ENCODE measurements around the gene ANKRD30A.
"Not testable (repeated sequence)": the region's sequence is repeated elsewhere in the genome, so short reads cannot be mapped to it uniquely, and the experiment has no call there.

ANKRD30A gene

DNA sequence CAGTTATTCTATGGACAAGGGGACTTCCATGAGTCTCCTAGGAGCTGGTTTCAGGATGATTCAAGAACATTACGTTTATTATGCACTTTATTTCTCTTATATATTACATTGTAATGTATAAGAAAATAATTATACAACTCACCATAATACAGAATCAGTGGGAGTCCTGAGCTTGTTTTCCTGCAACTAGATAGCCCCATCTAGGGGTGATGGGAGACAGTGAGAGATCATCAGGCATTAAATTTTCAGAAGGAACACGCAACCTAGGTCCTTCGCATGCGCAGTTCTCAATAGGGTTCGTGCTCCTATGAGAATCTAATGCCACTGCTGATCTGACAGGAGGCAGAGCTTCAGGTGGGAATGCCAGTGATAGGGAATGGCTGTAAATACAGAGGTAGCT, 137.9 kb downstream of the ANKRD30A start:
- DNase-seq = no peak

DNA sequence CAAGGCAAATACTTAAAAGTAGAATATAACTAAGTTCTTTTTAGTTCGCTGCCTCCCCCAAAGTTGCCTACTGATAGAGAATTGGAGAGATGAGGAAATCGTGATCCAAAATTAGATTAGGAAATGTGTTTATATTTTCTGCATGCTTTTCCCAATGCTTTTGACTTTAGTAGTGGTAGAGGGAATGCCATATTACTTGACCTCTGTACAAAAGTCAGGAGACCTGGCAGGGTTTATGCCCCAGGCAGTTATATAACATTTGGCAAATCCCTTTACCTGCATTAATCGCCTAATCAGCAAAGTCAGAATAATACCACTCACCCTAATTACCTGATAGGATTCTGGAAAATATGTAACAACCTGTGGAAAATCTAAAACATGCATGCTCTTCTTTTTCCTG, 142.9 kb downstream of the ANKRD30A start:
- DNase-seq = no peak

GRCh38 chr10:37269554-37270256, 144.3 kb downstream of the ANKRD30A start:
- no peak for DNase-seq

DNA sequence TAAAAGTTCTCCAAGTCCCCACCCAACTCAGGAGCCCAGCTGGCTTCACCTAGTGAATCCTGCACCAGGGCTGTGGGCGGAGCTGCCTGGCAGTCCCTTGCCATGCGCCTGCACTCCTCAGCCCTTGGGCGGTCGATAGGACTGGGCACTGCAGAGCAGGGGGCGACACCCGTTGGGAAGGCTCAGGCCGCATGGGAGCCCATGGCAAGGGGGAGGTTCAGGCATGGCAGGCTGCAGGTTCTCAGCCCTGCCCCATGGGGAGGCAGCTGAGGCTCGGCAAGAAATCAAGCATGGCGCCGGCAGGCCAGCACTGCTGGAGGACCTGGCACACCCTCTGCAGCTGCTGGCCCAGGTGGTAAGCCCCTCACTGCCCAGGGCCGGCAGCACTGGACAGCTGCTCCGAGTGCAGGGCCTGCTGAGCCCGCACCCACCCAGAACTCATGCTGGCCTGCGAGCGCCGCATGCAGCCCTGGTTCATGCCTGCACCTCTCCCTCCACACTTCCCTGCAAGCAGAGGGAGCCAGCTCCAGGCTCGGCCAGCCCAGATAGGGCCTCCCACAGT, 149.9 kb downstream of the ANKRD30A start:
- DNase-seq = no peak

DNA sequence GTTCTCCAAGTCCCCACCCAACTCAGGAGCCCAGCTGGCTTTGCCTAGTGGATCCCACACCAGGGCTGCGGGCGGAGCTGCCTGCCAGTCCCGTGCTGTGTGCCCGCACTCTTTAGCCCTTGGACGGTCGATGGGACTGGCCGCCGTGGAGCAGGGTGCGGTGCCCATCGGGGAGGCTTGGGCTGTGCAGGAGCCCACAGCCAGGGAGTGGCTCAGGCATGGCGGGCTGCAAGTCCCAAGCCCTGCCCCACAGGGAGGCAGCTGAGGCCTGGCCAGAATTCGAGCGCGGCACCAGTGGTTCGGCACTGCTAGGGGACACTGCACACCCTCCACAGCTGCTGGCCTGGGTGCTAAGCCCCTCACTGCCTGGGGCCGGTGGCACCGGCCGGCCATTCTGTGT, 159.7 kb downstream of the ANKRD30A start:
- DNase-seq = no peak

GRCh38 chr10:37289833-37290464, 164.6 kb downstream of the ANKRD30A start:
- no peak for DNase-seq

DNA sequence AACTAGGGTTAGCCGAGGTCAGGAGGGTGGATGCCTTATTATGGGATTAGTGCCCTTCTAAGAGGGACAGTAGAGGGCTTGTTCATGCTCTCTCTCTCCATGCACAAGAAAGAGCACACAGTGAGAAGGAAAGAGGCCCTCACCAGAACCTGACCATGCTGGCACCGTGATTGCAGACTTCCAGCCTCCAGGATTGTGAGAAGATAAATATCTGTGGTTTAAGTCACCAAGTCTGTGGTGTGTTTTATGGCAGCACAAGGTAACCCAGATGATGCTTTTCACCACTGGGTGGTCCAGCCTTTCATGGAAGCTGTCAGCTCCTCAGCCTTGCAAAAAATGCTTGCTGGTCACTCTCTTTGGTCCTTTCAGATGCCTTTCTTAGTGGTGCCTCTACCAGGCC, 175.9 kb downstream of the ANKRD30A start:
- no peak for DNase-seq

DNA sequence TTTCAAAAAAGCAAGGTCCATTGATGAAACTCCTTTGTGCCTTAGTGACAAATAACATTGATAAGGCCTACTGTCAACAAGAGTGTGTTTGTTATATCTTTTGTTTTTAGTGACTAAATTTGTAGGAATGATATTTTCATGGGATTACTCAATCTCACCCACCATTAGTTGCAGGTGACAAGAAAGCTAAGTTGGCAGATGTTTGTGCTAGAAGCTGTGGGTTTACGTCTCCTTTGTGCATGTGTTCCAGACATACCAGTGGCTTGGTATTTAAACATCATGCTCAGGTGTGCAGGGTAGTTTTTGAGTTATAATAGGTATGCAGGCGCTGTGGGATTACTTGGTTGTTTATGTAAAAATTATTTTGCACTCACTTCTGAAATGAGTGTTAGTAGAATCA, 178.6 kb downstream of the ANKRD30A start:
- no peak for DNase-seq

DNA sequence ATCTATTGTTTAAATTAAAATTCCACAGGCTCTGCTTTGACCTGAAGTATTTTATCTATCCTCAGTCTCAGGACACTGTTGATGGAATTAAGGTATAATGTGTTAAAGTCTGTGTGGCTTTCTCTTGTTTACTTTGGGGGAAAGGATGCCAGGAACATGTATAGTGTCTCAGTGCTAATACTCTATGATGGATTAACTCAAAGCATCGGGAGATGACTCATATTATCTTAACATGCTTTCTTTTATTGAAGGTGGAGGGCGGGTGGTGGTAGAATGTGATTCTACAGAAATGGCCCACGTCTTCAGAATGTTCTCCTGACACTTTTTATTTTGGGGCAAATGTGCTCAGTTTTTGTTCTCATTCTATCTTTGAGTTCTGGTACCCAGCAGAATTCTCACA, 189.0 kb downstream of the ANKRD30A start:
- no peak for DNase-seq

- no peak for DNase-seq
These were observed 189.5 kb downstream of the ANKRD30A start for GRCh38 chr10:37314862-37315261.

- no peak for DNase-seq
These were observed 219.0 kb downstream of the ANKRD30A start for GRCh38 chr10:37344413-37344812.

GRCh38 chr10:37379991-37380390, 254.6 kb downstream of the ANKRD30A start:
- no peak for DNase-seq

DNA sequence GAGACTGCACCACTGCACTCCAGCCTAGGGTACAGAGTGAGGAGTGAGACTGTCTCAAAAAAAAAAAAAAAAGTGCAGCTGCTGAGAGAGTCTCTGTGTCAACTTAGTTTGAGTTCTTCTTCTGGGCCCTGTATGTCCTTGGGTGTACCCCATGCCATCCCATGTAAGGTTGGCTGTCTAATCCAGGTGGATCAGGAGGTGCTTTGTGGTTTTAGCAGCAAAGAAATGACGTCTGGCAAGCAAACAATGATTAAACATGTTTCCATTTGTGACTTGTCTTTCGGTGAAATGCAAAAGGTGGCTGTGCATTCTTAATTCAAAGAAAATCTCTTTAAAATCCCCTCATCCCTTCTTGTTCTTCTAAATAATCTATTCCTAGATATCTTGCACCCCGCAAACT, 255.9 kb downstream of the ANKRD30A start:
- no peak for DNase-seq

DNA sequence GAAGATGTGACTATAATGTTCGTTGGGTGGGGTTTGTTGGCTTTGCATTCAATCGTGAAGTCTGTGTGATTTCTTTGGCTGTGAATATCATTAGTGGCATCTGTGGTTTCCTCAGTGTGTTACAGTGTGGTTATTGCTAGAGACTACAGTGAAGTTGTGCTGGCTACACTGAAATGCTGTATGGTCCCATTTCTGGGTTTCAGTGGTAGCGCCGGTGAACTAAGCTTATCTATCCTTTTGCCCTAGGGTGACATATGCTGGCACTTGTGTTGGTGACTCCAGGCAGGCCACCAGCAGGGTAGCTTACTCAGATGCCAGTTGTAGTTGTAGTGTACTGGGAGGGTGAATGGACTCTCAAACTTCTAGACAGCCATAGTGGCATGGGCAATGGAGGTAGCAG, 259.5 kb downstream of the ANKRD30A start:
- no peak for DNase-seq

- DNase-seq = no peak
These were observed 265.5 kb downstream of the ANKRD30A start for GRCh38 chr10:37390926-37391325.

GRCh38 chr10:37400774-37401173, 275.4 kb downstream of the ANKRD30A start:
- DNase-seq = not testable (repeated sequence)

- DNase-seq = no peak
These were observed 275.8 kb downstream of the ANKRD30A start for GRCh38 chr10:37401225-37401624.

GRCh38 chr10:37403776-37404175, 278.4 kb downstream of the ANKRD30A start:
- no peak for DNase-seq
